Measurements from ENCODE around the gene LAMTOR1. TPM values are rescaled to one million over a fixed set of nuclear protein-coding genes. Genes with fewer than 3 reads are reported as not detected.

The LAMTOR1 gene
- total RNA-seq, 2 donors from 2014 or later, result 128 to 230 TPM

DNA sequence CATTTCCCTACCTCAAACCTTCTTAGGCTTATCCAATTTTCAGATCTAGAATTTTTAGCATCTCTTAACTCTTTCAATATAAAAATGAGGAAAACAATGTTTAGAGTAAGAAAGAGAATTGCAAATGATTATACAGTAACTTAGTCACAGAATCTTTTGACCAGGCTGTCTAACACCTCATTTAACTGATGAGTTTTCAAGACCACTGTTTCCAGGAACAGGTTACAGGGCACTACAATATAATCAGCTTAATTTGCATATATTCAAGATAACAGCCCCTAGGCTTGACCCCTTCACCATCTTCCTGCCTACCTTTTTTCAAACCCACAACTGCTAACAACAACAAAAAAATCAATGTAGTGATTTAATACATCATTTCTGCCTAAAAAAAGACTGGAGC is 35.4 kb downstream of the LAMTOR1 start:
- Histone ChIP-seq H3K36me3 (no peaks in the 10 kb centered on the region), H3K4me1 (replicated peaks) (peaks cover 32% of the 10 kb centered on the region), H3K27ac (peak overlapping the region; percentile 69 to 70), H3K27me3 (replicated peaks; ENCODE audit: insufficient read depth) (no peaks in the 10 kb centered on the region), H3K4me3 (no peak overlapping the region), H3K9me3 (no peaks in the 10 kb centered on the region)
- DNase-seq (ENCODE audit: low spot score), result no peak
- intact Hi-C loops (cut with DNase I), result no loop called here
- TF ChIP-seq POLR2AphosphoS5 (IDR thresholded peaks at IDR 0.05) (no peak), CTCF (IDR thresholded peaks at IDR 0.05) (no peak), POLR2A (IDR thresholded peaks at IDR 0.05) (no peak)

DNA sequence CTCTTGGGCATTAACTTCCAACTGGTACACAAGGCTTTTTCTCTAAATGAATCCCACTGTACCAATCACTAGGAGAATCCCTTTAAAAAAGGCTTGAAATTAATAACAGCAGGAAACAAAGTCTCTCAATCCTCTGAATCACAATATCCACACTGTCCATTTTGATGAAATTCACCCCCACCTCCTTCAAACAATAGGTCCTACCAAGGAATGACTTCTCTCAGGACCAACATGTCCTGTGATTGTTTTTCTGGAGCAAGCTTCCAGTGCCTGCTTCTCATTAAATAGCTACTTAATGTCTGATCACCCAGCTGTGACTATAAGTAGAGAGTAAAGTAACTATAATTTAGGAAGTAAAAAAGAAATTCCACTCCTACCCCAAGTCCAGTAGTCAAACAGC is 35.8 kb downstream of the LAMTOR1 start:
- H3K4me1 ChIP-seq (replicated peaks), result peaks cover 32% of the 10 kb centered on the region
- DNase-seq (ENCODE audit: low spot score), result no peak

DNA sequence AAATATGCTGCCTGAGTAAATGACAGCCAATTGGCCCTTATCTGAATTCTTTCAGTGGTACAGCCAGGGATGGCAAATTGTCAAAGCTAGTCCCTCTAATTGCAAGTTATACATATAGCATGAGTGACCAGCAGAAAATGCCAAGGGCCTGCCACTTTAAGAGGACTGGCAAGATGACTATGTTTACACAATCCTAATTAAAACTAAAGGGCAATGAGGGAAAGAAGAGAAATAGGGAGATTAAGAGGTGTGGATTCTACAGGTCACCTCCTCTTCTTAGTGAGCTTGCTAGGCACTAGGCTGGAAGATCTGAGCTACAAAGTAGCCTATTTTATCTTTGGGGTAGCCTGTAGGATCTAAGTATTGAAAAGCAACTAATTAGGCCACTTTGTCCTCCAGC is 36.2 kb downstream of the LAMTOR1 start:
- H3K27me3 ChIP-seq (replicated peaks; ENCODE audit: insufficient read depth), result no peaks in the 10 kb centered on the region
- H3K9me3 ChIP-seq, result no peaks in the 10 kb centered on the region
- DNase-seq (ENCODE audit: low spot score), result no peak
- peak overlapping the region; percentile 69 to 70 for H3K27ac ChIP-seq
- H3K4me3 ChIP-seq, result no peak overlapping the region
- H3K36me3 ChIP-seq, result no peaks in the 10 kb centered on the region
- no peak for TF ChIP-seq POLR2A (IDR thresholded peaks at IDR 0.05)
- no peak for TF ChIP-seq CTCF (IDR thresholded peaks at IDR 0.05)
- TF ChIP-seq POLR2AphosphoS5 (IDR thresholded peaks at IDR 0.05), result no peak
- peaks cover 30% of the 10 kb centered on the region for H3K4me1 ChIP-seq (replicated peaks)
- intact Hi-C loops (cut with DNase I), result no loop called here

More for the DNA sequence above, 35.8 kb downstream of the LAMTOR1 start:
- H3K4me3 ChIP-seq, result no peak overlapping the region
- H3K9me3 ChIP-seq, result no peaks in the 10 kb centered on the region
- TF ChIP-seq POLR2A (IDR thresholded peaks at IDR 0.05) (no peak), POLR2AphosphoS5 (IDR thresholded peaks at IDR 0.05) (no peak), CTCF (IDR thresholded peaks at IDR 0.05) (no peak)
- intact Hi-C loops (cut with DNase I), result no loop called here
- peak overlapping the region; percentile 69 to 70 for H3K27ac ChIP-seq
- H3K36me3 ChIP-seq, result no peaks in the 10 kb centered on the region
- no peaks in the 10 kb centered on the region for H3K27me3 ChIP-seq (replicated peaks; ENCODE audit: insufficient read depth)

GRCh38 chr11:72061739-72062396 is 41.2 kb downstream of the LAMTOR1 start:
- intact Hi-C loops (cut with DNase I), result no loop called here
- Histone ChIP-seq H3K36me3 (no peaks in the 10 kb centered on the region), H3K4me3 (no peak overlapping the region), H3K9me3 (no peaks in the 10 kb centered on the region), H3K27ac (no peak overlapping the region), H3K27me3 (replicated peaks; ENCODE audit: insufficient read depth) (no peaks in the 10 kb centered on the region), H3K4me1 (replicated peaks) (peaks cover 6% of the 10 kb centered on the region)
- no peak for DNase-seq (ENCODE audit: low spot score)
- WGBS, result 89% methylated on average over 5 of the region's 5 CpGs
- TF ChIP-seq CTCF (IDR thresholded peaks at IDR 0.05), result no peak
- no peak for TF ChIP-seq POLR2AphosphoS5 (IDR thresholded peaks at IDR 0.05)
- no peak for TF ChIP-seq POLR2A (IDR thresholded peaks at IDR 0.05)

DNA sequence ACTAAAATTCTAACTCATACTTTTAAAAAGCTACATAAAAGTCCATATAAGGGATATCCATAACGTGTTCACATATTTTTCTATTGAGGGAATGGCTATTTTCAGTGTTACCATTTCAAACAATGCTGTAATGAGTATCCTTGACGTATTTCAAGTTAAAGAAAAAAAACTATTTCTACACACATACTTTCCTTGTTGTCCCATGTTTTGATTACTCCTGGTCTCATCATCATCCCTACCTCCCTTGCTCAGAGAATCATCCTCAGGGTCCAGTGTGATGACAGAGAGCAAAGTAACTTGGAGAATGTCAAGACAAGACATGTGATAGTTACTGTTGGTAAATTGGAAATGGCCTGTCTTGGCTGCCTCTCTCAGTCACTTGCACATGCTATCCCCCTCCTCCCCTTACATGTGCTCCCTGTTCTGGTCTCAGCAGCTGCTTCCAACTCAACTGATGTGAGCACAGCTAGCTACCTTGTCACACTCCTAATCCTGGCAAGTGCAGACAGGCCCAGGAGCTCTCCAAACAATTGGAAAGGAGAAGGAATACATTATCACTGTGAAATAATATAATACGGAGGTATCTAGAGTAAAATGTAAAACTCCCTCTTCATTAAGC is 44.6 kb downstream of the LAMTOR1 start:
- DNase-seq (ENCODE audit: low spot score), result no peak
- Histone ChIP-seq H3K27me3 (replicated peaks; ENCODE audit: insufficient read depth) (no peaks in the 10 kb centered on the region), H3K27ac (peak overlapping the region in 1 of 2 donors; percentile 18), H3K4me3 (no peak overlapping the region), H3K4me1 (replicated peaks) (no peaks in the 10 kb centered on the region), H3K36me3 (no peaks in the 10 kb centered on the region), H3K9me3 (no peaks in the 10 kb centered on the region)
- TF ChIP-seq POLR2AphosphoS5 (IDR thresholded peaks at IDR 0.05) (no peak), CTCF (IDR thresholded peaks at IDR 0.05) (no peak), POLR2A (IDR thresholded peaks at IDR 0.05) (no peak)
- intact Hi-C loops (cut with DNase I), result no loop called here
- WGBS, result 38% methylated on average over 3 of the region's 3 CpGs

Measured in prostate gland (tissue), 2 donors.